GOT3 (cell line): ENCODE data around the gene PCK1.

Source experiments
- DNase-seq: peaks from one replicate; lab custom pipeline; 2025; ENCODE audit warnings: mixed read lengths; lab: John Stamatoyannopoulos, UW

PCK1 gene

DNA sequence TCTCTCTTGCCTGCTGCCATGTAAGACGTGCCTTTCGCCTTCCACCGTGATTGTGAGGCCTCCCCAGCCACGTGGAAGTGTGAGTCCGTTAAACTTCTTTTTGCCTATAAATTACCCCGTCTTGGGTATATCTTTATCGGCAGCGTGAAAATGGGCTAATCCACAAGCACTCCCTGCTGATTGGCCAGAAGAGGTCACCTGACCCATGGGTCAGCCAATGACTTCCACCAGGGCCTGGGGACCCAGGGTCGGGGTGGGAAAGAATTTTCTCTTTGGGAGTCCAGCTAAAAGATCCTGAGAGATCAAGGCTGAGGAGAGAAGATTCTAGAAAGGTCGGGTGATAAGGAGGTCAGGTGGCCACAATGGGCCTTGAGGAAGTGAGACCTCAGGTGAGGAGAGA lies 42.2 kb downstream of the PCK1 start:
- no peak for DNase-seq

DNA sequence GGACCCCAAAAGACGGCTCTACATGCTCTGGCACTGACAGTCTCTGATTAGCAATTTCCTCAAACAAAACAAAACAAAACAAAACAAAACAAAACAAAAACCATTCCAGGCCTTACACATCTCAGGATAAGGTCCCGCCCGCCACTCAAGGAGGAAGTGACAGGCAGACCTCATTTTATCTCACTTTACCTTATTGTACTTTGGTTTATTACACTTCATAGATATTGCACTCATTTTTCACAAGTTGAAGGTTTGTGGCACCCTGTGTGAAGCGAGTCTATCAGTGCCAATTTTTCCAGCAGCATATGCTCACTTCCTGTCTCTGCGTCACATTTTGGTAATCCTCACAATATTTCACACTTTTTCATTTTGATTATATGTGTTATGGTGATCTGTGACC lies 44.1 kb downstream of the PCK1 start:
- DNase-seq: no peak

DNA sequence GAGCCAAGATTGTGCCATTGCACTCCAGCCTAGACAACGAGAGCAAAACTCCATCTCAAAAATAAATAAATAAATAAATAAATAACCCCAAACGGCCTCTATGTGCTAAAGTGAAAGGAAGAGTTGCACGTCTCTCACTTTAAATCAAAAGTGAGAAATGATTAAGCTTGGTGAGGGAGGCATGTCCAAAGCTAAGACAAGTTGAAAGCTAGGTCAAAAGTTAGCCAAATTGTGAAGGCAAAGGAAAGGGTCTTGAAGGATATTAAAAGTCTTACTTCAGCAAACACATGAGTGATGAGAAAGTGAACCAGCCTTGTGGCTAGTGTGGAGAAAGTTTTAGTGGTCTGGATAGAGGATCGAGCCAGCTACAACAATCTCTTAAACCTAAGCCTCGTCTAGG lies 45.0 kb downstream of the PCK1 start:
- DNase-seq: no peak

DNA sequence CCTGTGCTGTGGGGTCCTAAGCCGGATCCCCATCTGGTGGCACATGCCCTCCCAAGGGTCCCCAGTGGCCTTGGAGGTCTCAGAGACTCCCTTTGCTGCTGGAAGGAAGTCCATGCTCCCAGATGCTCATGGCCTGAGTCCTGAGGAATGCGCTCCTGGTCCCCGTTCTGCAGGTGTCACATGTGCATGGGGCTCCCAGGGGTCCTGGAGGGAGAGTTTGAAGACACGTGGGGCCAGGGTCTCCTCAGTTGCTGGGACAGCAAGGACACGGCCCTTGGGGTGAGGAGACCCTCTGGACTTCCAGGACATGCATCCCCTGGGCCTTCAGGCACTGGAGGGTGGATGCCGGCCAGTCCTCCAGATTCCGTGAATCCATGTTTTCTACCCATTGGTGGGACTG lies 47.6 kb downstream of the PCK1 start:
- no peak for DNase-seq

DNA sequence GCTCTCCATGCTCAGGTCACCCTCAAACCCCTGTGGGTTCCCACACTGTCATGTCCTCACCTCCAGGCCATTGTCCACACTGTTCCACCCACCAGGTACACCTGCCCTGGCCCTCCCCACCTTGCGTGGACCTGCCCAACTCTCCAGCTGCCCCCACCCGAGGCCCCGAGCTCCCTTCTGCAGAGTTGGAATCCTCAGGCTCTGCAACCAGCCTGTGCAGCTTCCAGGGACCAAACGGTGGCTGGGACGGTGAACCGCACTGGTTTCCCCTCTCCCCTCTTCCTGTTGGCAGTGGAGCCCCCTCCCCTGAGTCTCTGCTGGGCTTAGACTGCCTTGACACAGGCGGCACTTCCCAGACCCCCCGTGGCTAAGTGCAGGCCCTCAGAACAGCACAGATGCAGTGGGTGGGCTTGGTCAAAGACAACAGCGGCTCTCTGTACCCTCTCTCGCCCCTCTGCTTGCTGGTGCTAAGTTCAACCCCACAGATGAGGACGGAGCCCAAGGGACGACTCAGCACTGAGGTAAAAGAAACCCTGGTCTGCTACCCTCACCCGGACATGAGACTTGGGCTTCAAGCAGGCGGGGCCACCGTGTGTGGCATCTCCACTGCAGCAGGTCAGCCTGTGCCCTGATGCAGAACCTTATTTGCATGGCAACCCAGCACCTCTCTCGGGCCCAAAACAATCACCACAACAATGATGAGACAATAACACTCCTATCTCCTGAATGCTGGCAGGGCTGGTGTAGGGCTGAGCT lies 48.4 kb downstream of the PCK1 start:
- DNase-seq: no peak

DNA sequence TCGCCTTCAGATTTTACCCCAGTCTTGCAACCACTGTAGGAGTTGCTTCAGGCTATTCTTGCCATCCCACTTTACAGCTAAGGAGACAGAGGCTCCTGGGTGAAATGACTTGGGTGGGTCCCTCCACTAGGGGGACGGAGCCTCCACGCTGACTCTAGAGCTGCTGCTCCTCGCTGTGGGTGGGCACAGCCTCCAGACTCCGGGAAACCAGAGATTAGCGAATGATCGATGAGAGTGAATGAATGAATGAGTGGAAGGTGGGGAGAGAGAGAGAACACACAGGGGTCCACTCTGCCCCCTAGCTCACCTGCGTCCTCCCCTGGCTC lies 48.9 kb downstream of the PCK1 start:
- no peak for DNase-seq

DNA sequence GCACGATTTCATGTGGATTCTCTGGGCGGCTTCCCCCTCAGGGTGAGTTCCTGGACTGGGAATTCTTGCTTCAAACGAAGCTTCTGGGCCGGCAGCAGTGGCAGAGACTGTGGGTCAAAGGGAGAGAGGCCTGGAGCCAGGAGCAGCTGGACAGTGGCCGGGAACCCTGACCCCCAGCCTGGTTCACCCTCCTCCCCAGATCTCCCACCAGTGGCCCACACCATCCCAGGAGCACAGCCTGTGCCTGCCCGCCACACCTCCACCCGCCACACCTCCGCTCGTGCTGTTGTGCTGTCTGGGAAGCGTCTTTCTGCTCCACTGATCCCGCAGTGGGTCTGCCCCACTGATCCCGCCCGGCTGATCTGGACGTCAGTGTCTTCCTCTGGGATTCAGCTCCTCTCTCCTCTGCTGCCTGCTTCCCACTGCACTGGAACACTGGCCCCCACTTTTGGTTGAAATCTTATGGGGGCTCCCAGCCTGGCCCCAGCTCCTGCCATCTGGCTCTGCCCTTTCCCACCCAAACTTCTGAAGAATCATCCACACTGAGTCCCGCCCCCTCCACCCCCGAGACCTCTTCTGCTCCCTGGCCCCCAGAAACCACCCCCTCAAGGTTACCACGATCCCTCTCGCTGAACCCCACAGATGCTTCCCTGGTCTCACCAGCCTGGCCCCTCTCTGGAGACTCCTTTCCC lies 49.5 kb downstream of the PCK1 start:
- DNase-seq: no peak

DNA sequence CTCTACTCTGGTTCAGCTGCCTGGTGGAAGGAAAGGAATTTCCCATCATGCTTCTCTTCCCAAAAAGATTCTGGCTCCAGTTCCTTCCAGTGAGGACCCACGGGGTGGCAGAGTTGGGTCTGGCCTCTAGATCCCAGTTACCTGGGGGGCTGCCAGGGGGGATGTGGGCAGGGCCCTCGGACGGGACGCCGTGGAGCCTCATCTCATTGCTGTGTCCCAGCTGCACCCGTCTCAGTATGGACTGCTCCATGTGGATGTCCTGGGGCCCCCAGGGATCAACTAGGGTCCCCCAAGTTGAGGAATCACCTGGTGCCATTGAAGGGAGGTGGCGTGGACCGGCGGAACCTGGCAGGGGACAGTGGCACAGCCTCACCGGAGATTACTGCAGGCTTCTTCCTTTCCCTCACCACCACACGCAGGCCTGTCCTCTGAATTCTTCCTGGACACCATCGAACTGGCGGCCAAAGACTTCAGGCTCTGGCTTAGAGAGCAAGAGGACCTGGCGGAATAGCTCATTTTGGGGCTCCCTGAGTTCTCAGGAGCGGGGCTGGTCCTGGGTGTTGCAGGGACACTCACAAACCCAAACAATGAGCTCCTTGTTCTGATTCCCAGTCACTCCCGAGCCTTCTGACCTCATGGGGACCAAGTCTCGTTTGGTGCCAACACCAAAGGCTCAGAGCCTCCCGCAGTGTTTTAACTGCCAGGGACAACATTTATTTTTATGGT lies 50.8 kb downstream of the PCK1 start:
- DNase-seq: no peak

DNA sequence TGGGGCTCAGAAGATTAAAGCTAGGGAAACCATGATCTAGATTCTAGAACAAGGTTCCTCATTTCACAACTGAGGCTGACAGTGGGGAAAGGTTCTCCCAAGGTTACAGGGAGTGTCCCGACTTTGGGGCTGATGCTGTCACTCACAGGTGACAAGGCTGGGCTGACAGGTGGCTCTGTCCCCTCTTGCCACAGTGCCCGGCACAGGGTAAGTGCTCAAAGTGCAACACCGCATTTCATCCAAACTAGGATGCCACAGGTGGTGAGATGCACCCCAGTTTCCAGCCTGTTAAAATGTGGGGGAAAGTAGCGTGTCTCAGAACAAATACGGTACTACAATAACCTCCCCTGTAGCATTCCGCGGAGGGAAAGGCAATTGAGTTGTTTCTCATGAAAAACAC lies 51.5 kb downstream of the PCK1 start:
- no peak for DNase-seq

DNA sequence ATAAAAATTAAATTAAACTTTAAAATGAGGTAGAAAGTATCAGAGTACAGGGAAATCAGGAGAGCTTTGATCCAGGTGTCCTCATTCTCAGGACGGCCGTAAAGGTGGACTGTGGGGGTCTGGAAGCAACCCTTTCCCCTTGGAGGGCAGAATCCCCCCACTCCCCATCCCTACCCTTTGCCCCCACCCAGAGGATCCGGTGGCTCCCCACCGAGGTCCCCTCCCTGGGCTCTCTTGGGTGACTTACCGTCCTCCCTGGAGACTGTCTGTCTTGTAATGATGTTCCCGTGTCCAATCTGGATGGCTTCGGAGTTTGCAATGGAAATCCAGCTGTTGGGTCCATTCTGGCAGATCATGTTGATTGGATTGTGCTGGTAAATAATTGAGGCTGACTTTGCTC lies 52.0 kb downstream of the PCK1 start:
- DNase-seq: no peak

DNA sequence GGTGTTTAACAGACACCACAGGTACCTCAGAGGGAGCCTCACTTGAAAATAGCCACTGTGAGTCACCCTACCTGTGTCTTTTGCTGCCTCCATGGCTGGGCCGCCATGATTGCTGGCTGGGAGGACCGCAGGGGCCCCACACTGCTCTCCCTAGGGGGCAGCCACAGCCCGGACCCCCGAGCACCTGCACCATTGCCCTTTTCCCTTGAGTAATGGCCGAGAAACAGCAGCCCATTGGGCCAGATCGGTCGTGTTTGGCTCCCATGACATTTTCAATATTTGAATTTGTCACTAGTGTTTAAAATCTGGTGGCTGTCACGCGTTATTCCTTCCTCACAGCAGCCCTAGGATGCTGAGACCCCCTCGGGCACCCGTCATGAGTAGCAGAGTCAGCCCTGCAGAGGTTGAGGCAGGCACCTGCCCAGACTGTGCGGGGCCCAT lies 52.6 kb downstream of the PCK1 start:
- no peak for DNase-seq

DNA sequence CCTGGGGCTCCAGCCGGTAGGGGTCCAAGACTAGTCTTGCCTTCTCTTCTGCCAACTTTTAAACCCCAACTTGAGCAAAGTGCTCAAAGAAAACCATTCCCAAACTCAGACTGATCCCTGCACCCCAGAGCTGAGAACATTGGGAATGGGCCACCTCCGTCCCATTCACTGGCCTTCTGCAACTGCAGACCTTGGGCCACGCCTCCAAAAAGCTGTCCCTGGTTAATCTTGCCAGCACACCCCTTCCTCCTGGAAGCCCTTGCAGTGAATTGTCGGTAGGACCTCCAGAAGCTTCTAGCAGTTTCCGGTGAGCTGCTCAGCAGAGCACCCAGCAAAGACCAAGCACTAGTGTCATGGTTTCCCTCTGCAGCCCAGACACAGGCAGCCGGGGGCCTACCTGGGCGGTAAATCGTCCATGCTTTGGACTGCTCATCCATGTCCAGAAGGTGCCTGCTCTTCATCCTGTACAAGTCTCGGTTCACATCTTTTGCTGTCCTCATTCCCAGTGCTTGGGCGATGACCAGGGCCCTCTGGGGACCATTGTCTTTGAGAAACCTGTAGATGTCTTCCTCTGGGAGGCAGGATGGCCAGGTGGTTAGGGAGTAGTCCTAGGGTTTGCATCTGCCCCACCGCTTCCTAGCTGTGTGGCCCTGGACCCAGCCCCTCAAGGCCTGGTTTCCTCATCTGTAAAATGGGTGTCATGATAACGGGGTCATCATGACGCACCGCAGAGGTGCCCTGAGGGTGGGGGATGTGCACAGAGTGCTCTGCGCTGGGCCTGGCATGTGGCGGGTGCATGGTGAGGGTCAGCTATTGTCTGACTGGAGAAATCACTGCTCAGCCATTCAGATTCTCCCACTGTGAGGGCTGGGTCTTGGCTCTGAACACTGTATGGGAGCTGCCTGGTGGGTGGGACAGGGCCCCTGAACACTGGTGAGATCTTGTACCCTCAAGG lies 53.9 kb downstream of the PCK1 start:
- no peak for DNase-seq

DNA sequence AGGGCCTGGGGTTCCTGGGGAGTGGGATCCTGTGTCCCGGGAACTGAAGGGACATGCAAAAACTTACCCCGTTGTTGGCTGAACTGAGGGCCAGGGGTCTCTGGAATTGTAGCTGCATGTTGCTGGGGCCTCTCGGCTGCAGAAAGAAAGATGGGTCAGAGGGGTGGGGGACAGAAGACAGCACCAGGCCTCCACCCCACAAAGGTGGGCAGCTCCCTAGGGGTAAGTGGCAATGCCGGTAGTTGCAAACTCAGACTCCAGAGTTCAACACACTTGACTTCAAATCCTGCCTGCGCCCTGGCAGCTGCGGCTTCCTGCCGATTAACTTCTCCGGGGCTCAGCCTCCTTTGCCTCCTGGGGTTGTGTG lies 54.5 kb downstream of the PCK1 start:
- DNase-seq: no peak

DNA sequence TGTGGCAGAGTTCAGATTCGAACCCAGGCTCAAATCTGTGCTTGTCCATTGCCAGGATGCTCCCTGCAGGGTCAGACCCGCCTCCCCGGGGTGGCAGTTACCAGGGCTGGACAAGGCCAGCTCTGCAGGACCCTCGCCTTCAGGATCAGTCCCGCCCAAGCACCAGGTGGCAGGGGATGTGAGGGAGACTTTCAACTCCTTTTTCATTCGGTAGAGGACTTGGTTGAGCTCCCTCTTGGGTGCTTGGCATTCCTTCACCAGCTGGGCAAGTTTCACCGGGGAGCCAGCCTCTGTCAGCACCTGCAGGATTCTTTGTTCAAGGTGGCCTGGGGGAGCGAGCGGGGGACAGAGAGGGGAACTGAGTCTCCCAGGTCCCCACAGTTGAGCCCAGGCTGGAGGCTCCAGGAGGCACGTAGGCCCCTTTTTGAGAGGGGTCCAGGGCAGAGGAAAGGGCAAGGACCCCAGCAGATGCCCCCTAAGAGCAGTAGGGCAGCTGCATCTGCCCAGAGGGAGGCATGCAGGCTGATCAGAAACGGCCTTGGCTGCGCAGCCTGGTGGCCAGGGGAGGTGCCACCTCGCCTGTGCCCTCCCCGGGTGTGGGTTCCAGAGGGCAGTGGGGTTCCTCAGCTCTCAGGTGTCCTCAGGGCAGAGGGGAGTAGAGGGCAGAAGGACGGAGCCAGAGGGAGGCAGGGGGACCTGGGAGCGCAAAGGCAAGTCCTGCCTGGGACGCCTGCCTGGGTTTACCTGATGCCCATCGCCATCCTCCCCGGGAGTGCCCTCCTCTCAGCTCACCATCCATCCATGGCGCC lies 55.4 kb downstream of the PCK1 start:
- DNase-seq: no peak

DNA sequence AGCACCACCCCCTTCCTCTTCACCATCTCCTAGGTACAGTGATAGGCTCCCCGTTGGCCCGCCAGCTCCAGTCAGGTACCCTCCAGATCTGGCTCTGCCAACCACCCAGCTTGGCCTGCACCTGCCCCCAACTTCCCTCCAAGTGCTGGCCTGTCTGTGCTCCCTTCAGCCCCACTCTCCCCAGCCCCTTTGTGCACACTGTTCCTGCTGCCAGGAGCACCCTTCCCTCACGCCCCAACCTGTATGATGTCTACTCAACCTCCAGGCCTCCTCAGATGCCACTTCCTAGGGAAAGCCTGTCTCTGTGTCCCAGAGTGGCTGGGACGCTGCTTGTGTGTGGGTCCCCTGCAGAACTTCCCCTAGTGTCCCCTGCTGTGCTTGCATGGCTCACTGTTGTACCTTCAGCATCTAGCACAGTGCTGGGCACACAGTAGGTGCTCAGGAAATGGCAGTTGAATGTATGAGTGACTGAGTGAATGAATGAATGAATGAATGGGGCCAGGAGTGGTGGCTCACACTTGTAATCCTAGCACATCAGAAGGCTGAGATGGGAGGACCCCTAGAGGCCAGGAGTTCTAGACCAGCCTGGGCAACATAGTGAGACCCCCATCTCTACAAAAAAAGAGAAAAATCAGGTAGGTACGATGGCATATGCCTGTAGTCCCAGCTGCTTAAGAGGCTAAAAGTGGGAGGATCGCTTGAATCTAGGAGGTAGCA lies 56.3 kb downstream of the PCK1 start:
- DNase-seq: no peak
